HG03064 (cell line): Measurements from ENCODE around the gene KBTBD3.
"Not testable (repeated sequence)": the region's sequence is repeated elsewhere in the genome, so short reads cannot be mapped to it uniquely, and the experiment has no call there.

Experiments
- ATAC-seq: cut with Tn5 transposase; IDR thresholded peaks from one replicate; pipeline ENCODE4 v1.9.1; 2021; ENCODE audit warnings: low read depth; ENCODE audit not compliant: unreplicated experiment

The KBTBD3 gene

DNA sequence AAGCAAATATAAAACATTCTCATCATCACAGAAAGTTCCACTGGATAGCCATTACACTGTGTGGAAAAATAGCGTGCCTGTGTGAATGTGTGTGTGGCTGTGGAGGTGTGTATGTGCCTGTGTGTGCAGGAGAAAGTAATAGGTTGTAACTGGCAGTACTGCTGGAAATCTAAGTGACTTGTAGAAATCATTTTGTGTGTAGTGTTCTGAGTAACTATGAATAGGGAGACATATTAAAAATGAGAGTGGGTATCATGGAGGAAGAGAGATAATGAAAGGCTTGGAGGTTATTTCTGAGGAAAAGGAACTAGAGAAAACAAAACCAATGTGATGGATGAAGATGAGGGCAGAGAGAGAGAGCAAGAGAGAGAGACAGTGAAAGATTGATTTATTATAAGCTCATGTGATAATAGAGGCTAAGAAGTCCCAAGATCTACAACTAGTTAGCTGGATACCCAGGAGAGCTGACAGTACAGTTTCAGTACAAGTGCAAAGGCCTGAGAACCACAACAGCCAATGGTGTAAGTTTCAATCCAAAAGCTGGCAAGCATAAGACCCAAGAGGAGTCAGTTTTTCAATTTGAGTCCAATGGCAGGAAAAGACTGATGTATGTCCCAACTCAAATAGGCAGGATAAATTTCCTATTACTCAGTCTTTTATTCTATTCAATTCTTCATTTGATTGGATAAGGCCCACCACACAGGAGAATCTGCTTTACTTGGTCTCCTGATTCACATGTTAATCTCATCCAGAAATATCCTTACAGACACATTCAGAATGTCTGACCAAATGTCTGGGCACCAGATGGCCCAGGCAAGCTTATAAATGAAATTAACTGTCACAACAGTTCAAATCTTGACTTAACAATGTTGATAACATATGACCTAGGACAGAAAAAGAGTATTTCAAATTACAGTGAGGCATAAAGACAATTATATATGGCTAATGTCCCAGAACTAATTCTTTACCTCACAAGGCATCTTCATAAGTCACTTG is 14.9 kb downstream of the KBTBD3 start:
- ATAC-seq = no peak

DNA sequence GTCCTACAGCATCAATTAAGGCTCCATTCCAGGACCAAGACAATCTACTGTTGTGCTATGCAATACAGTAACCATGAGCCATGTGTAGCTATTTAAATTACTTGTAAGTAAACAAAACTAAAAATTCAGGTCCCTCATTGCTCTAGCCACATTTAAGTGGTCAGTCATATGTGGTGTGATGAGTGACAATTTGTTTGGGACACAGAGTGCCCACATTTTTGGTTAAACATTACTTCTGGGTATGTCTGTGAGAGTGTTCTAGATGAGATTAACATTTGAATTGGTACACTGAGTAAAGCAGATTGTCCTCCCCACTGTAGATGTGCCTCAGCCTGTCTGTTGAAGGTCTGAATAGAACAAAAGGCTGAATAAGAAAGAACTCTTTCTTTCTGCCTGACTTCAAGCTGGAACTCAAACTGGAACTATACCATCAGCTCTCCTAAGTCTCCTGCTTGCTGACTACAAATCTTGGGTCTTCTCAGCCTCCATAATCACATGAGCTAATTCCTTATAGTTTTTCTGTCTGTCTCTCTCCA is 15.8 kb downstream of the KBTBD3 start:
- no peak for ATAC-seq

DNA sequence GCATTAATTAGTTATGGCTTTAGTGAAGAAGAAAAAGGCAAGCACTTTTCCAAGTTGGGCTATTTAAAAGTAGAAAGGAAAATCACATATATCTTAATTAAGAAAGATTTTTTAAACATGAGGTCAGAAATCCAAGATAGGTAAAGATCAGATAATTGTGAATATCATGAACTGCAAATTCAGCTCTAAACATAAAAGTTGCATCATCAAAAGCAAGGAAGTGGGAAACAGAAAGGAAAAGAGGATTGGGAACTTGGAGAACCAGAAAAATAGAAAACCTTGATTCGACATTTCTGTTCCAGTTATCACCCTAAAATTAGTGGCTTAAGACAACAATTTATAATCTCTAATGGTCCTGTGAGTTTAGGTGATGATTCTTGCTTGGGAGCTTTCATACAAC is 17.5 kb downstream of the KBTBD3 start:
- ATAC-seq = no peak

DNA sequence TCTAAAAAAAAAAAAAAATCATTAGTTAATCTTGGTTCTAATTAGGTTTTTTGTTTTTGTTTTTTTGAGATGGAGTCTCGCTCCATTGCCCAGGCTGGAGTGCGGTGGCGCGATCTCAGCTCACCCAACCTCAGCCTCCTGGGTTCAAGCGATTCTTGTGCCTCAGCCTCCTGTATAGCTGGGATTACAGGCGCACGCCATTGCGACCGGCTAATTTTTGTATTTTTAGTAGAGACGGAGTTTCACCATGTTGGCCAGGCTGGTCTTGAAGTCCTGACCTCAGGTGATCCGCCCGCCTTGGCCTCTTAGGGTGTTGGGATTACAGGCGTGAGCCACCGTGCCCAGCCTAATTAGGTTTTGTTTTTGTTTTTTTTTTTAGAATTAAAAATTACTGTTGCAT is 18.8 kb downstream of the KBTBD3 start:
- ATAC-seq = not testable (repeated sequence)

DNA sequence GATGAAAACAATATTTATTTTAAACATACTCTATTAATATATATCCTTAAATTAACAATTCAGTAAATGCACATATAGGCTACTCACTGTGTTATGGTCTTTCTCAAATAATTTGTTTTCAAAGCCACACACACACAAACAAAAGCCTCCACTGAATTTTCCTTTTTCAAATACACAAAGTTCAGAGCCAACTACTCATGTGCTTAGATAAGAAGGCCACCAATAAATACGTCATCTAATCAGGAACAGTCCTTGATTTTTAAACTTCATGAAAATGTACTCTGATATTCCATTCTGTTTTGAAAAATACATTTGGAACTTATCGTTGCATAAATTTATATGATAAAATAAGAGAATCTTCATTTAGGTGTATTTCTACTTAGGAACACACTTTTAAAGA is 26.0 kb downstream of the KBTBD3 start:
- ATAC-seq = no peak

DNA sequence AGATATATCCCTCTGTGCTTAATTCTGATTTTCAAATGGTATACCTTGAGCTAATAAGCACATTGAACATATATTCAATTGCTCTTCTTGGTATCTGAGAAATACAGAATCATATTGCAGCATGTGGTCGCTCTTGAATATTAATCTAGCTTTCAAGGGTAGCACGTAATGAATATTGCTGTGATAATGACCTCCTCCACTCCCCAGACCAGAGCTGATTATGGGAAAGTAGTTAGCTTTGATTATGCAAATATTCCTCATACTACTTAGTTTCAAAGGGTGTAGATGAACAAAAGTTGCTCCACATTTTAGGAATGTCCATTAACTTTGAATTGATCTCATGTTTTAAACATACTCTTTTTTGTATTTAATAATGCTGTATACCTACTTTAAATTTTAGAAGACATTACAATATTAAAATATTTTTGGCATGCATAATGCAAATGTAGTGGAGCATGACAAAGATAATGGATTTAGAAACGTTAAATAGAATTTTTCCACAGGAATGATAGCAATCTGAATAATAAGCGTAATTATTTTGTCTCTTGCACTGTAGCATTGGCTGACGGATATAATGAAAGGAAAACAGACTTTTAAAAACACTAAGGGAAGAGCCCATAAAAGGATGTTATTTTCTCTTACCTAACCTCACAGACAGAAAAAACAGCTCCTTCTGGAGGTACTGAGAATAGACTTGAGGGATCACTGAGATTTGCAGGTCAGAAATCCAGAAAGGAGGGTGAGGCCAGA is 27.2 kb downstream of the KBTBD3 start:
- no peak for ATAC-seq

DNA sequence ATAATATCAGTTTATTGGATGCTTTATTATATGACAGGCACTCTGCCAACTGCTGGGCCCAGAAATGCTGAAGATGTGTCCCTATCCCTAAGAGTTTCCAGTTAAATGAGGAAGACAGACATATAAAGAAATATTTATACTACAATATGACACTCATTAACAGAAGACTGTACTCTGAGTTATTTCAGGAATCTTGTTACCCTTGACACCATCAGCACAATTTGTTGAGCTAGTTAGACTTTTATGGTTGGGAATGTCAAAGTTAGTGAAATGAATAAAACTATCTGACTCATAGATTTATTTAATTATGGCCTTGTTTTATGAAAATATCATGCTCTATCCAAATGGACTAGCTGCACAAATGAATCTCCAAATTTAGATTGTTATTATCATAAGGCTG is 29.5 kb downstream of the KBTBD3 start:
- ATAC-seq = no peak

DNA sequence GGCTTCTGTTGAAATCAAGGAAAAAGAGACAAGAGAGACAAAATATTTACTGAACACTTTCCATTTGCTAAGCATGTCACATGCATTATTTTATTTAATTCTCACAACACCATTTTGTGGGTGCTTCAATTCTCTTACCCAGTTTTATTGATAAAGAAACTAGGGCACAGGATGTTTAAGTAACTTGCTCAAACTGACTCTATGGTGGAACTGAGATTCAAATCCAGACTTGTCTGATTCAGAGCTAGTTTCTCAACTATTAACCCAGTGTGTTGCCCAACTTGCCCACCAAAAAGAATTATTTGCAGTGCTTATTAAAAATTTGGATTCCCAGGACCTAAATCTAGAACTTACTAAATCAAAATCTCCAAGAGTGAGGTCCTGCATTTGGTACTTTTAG is 33.6 kb downstream of the KBTBD3 start:
- ATAC-seq = no peak

DNA sequence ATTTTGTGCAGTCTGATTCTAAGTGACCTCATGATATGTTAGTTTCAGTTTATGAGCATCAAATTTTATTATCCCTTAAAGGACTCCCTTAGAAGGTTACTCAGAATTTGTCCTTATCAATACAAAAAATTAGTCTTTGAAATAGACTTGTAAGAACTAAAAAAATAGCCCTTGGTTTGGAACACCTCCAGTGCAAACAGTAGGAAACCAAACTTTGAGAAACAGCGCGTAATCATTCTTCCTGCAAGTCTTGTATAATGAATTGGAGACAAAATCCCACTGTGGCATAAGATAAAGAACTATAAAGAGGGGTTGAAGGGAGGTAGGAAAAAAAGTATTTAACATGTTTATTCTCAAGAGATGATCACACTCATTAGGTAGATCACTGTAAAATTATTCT is 44.3 kb downstream of the KBTBD3 start:
- ATAC-seq = no peak

DNA sequence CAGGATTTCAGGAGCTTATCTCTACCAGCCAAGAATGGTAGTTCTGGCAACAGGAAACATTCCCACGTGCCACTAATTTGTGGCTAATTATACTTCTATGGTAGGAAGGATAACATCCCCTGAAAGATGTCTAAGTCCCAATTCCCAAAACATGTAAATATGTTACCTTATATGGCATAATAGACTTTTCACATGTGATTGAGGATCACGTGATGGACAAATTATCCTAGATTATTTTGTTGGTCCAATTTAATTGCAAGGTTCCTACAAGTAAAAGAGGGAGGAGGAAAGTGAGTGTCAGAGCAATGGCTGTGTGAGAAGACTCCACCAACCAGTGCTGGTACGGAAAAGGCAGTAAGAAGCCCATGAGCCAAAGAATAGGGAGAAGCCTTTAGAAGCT is 45.2 kb downstream of the KBTBD3 start:
- ATAC-seq = no peak

DNA sequence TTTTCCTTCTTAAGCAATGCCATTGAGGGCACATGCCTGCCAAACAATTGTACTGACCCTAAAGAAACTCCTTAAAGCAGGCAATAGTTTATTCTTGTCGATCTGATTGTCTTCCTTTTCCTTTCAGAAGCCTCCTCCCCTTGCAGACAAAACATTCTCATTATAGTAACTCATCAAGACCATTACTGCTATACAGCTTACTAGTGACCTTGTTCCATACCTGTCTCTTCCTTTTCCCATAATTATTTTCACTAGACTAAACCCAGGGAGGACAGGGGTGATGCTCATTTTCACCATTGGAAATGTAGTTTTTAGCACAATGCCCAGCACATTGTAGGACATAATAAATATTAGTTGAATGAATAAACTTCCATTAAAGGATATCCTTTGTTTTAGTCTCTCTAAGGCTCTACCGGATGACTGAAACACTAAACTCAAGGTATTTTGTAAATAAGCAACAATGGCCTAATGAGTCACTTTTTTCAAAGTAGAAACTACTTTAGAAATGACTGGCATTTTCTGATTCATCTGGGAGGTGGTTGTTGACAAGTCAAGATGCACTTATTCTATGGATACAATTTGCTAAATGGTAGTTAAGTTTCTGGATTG is 45.8 kb downstream of the KBTBD3 start:
- no peak for ATAC-seq

DNA sequence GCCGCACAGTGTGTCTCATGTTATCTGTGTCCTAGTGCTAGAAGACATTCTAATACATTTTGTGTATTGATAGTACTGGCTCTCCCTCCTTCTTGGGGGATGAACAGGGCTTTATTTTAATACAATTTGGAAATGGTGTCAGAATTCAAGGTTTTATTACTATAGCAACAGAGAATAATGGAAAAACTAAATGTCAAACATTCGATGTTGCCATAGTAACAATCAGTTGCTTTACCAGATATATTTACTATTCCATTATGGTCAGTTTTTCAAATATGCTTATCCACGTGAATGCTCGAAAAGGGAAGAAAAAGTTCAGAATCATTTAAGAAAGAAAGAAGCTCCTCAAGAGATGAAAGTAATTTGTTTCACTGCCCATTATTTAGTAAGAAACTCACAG is 46.5 kb downstream of the KBTBD3 start:
- no peak for ATAC-seq

DNA sequence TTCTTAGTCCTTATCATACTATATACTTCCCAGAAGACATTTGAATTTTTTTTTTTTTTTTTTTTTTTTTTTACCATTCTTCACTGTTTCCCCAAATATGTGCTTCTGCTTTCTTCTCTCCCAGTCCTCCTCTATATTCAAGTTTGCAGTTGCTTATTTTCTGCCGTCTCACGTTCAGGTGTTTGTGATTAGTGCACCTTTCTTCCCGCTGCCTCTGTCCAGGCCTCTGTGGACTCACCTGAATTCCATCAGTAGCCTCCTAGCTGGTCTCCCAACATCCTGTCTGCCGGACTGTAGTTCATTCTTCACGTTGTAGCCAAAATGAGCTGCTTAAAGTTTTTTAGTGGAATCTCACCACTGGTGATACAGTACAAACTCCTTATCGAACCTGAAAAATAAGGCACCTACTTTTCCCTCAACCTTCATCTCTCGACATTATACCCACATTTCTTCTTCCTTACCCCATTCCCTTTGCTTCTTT is 54.3 kb downstream of the KBTBD3 start:
- no peak for ATAC-seq

DNA sequence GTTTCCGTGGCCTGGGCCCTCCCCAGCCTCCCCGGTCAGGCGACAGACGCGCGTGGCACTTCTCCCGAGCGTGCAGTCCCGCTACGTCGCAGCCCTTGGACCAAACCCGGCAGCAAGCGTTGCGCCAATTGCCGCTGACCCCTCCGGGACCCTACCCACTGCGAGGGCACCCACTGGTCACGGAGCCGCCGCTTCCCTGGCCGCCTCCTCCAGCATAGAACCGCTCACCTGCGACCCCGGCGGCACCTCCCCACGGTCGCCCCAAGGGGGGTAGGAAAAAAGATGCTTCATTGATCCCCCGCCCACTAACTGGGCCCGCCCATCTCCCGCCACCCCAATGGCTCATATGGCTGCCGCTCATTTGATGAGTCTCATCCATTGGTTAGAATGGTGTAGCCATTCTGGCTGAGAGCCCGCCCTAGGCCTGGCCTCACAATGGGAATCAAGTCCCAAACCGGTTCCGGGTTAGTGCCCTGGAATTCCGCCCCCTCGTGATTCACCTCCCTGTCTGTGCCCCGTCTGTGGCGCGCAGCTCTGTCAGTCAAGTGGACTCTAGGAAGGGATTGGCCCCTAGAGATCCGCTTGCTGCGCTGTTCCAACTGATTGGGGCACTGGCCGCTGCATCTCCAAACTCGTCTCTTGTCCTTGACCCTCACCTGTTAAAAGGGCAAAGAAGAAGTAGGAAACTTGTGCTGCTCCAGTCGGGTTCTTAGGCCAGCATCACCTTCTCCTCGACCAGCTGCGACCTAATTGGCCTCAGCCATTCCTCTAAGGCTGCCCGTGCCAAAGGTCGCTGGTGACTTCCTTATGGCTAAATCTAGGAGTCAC is 55.0 kb downstream of the KBTBD3 start, which contains the start of gene MSANTD4:
MSANTD4 (minus strand) TSS at position 274 of the 828 bp plus-strand sequence. CDS start 11,323 bp downstream, outside the sequence.
- ATAC-seq = peak; percentile 98

DNA sequence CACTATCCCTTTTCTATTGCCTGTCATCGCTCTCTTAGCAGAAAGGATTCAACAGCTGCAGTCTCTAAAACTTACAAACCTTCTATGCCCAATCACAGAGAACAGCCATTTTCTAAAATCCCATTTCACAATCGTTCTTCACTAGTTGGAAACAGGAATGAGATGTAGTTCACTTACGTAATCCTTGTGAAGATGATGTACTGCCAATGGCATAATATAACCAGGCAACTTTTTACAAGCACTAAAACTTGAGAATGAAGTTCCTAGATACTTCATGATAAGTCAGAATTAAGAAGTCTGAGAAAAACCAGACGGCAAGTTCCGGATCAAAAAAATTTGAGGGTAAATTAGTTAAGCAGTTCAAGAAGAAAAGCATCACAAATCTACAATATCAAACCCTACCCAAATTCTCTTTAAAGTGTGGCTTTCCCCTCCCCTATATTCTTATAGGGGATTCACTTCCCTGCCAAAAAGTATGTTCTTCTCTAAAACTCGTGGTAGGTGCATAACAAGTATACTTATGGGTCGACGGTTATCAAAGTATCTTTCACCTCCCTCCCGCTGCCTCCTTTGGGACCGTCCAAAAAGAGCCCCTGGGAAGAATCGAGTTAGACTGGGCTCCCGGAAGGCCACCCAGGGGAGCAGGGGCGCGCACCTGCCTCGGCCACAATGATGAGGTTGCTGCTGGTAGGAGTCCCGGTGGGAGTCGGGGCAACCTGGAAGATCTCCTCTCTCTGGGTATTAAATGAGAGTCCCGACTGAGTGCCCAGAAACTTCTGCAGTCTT is 55.8 kb downstream of the KBTBD3 start:
- peak; percentile 14 for ATAC-seq

DNA sequence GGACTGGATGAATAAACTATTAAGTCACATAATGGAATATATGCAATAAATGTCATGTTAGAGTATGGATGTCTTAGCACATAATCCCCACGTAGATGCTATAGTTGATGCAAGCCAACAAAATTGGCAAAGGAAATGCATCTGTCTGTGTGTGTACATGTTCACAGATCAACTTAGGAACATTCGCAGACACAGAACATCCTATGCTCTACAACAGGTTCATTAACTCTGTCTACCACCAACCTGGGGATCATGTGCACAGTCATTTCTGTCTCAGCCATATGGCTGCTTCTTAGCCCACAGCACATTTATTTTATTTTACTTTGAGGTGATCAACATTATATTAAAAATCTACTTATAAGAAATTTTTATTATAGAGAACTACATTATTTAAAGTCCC is 60.1 kb downstream of the KBTBD3 start:
- no peak for ATAC-seq

DNA sequence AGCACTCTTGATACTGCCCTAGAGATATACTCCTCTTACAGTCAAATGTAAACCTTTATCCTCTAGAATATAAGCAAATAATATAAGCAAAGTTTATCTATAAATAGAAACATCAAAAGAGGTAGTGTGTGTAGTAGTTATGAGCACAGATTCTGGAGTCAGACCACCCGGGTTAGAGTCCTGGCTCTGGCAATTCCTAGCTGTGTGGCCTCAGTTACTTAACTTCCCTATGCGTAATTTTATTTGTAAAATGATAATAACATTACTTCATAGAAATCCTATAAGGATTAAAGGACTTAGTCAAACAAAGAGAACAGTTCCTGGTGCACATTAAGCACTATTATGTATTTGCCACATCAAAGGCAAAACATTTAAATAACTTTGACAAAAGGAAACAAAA is 62.1 kb downstream of the KBTBD3 start:
- no peak for ATAC-seq

DNA sequence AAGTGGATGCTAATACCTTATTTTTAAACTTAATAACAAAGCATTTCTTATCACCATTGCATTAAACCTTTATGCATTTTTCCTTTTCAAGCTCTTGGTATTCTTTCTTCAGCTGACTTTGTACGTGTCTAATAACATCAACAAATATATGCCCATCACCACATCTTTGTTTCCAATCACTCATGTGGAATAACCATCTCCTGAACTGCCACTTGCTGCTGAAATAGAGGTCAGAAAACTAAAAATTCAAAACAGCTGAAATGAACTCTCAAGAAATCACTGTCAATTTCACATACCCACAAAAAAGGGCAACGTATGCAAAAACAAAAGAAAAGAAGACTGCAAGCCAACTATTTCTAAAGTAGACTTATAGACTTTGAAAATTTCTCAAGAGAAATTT is 62.5 kb downstream of the KBTBD3 start:
- ATAC-seq = no peak

DNA sequence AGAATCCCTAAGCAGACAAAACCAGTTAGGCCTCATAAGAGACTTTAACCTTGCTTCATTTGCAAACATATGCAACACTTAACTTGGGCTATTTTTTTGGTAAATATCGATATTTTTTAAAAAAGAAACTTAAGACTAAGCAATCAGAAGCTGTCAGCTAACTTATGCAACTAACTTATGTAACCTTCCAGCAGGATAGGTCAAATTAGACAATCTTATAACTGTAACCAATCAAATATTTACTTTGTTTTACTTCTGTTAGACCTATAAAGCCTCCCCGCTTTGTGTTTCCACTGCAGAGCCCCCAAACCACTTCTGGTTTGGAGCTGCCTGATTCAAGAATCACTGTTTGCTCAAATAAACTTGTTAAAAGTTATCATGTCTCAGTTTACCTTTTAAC is 63.1 kb downstream of the KBTBD3 start:
- no peak for ATAC-seq
